Stromal cell of bone marrow (primary cell): ENCODE data around the gene TEAD4.

Experiments
- DNase-seq: peaks from one replicate; pipeline ENCODE4 v3.0.0-alpha.2; 2012; ENCODE audit warnings: low read depth

TEAD4 gene

GRCh38 chr12:3002646-3003045, 43.4 kb downstream of the TEAD4 start:
- DNase-seq, result peak; percentile 21

- DNase-seq, result no peak
Observed at GRCh38 chr12:3003357-3003992, 44.3 kb downstream of the TEAD4 start.

GRCh38 chr12:3004655-3005565, 45.7 kb downstream of the TEAD4 start:
- DNase-seq, result no peak

GRCh38 chr12:3005736-3006135, 46.5 kb downstream of the TEAD4 start:
- DNase-seq, result no peak

- no peak for DNase-seq
Observed at GRCh38 chr12:3009780-3010179, 50.6 kb downstream of the TEAD4 start.

- no peak for DNase-seq
Observed at GRCh38 chr12:3010214-3010930, 51.2 kb downstream of the TEAD4 start.

GRCh38 chr12:3012786-3013185, 53.6 kb downstream of the TEAD4 start:
- DNase-seq, result no peak

GRCh38 chr12:3014641-3015040, 55.4 kb downstream of the TEAD4 start:
- no peak for DNase-seq

GRCh38 chr12:3015356-3015755, 56.2 kb downstream of the TEAD4 start:
- DNase-seq, result no peak

- DNase-seq, result no peak
Observed at GRCh38 chr12:3016191-3016590, 57.0 kb downstream of the TEAD4 start.

- DNase-seq, result no peak
Observed at GRCh38 chr12:3017281-3017680, 58.1 kb downstream of the TEAD4 start.

GRCh38 chr12:3018284-3019004, 59.2 kb downstream of the TEAD4 start:
- DNase-seq, result no peak

- DNase-seq, result no peak
Observed at GRCh38 chr12:3019005-3019680, 59.9 kb downstream of the TEAD4 start.

- no peak for DNase-seq
Observed at GRCh38 chr12:3020399-3020798, 61.2 kb downstream of the TEAD4 start.

- DNase-seq, result no peak
Observed at GRCh38 chr12:3020850-3021435, 61.7 kb downstream of the TEAD4 start.

- no peak for DNase-seq
Observed at GRCh38 chr12:3022411-3022810, 63.2 kb downstream of the TEAD4 start.

- no peak for DNase-seq
Observed at GRCh38 chr12:3022961-3023360, 63.8 kb downstream of the TEAD4 start.

- no peak for DNase-seq
Observed at GRCh38 chr12:3028108-3028507, 68.9 kb downstream of the TEAD4 start.

GRCh38 chr12:3030821-3031429, 71.7 kb downstream of the TEAD4 start:
- no peak for DNase-seq

GRCh38 chr12:3032161-3032560, 73.0 kb downstream of the TEAD4 start:
- DNase-seq, result no peak
